ENCODE measurements around the gene SLC27A2.
A peak's percentile ranks its signal among the peaks of the same experiment; 100 is the strongest.
"Not testable (repeated sequence)": the region's sequence is repeated elsewhere in the genome, so short reads cannot be mapped to it uniquely, and the experiment has no call there.

Gene SLC27A2

DNA sequence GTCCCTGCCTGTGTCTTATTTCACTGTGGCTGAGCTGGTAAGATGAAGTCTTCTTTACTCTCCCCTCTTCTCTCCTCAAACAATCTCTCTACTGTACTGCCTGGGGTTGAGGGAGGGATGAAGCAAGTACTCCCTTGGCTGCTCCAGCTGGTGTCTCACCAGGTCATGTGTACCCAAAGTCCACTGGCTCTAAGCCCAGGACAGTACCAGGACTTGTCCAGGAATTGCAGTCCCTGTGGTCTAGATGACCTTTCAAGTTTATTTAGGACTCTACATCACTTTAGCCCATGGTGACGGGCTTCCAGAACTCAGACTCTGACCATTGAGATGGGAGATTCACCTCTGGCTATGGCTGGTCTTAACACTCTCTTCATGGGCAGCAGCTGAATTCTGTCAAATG is 17.5 kb upstream of the SLC27A2 start:
- no peak for DNase-seq

DNA sequence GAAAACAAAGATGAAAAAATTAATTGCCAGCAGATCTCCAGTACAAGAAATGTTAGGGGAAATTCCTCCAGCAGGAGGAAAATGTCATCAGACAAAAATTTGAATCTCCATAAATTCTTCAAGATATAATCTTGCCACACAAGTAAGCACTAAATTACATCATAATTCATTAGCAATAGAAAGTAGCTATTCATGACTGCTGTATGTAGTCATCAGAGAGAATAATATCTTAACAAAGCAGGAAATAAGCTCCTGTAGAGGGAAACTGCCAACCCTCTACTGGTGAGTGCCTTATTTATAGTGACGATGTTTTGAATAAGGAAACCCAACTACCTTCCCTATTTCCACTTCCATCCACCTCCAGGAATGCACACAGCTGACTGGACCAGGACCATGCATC is 15.8 kb upstream of the SLC27A2 start:
- no peak for DNase-seq

DNA sequence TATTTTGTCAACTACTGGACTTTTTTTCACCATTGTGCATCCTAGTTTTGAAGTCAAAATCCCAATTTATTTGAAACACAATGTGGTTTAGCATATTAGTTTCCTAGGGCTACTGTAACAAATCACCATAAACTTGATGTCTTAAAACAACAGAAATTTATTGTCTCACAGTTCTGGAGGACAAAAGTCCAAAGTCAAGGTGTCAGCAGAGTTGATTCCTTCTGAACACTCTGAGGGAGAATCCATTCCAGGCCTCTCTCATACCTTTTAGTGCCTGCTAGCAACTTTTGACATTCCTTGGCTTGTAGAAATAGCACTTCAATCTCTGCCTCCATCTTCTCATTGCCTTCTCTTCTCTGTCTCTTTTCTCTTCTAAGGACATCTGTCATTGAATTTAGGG is 14.9 kb upstream of the SLC27A2 start:
- DNase-seq = no peak

DNA sequence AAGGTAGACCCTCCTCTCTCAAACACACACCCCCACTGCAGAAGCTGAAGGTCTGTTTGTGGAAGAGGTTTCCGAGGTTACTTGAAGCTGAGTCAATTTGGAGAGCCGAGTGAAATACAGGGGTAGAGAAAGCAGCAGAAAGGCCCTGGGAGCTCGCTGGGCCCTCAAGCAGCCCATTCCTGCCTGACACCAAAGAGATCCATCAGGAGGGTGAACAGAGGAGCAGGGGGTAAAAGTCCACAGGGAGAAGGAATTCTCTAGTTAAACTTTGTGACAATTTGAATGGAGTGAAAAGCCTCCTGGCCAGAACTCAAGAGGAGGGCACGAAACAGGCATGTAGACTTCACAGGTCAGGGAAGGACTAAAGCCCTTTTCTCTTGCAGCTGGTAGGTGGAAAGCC is 13.6 kb upstream of the SLC27A2 start:
- DNase-seq = no peak

DNA sequence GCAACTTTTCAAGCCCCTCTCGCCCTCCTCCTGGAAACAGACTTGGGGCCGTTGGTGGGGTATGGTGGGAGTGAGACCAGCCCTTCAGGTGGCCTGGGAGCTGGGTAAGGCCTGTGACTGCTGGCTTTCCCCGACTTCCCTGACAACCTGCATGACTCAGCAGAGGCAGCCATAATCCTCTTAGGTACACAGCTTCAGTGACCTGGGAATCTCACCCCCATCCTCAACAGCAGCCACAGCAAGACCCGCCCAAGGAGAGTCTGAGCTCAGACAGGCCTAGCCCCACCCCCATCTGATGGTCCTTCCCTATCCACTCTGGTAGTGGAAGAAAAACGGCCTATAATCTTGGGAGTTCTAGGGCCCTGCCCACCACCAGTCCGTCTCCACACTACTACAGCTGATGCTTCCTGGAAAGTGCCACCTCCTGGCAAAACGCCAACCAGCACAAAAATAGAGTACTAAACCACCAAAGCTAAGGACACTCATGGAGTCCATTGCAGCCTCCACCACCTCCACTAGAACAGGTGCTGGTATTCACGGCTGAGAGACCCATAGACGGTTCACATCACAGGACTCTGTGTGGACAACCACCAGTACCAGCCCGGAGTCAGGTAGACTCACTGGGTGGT is 13.1 kb upstream of the SLC27A2 start:
- DNase-seq = no peak

DNA sequence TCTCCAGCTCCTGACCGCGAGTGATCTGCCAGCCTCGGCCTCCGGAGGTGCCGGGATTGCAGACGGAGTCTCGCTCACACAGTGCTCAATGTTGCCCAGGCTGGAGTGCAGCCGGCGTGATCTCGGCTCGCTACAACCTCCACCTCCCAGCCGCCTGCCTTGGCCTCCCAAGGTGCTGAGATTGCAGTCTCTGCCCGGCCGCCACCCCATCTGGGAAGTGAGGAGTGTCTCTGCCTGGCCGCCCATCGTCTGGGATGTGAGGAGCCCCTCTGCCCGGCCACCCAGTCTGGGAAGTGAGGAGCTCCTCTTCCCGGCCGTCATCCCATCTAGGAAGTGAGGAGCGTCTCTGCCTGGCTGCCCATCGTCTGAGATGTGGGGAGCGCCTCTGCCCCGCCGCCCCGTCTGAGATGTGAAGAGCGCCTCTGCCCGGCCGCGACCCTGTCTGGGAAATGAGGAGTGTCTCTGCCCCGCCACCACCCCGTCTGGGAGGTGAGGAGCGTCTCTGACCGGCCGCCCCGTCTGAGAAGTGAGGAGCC is 9.6 kb upstream of the SLC27A2 start:
- not testable (repeated sequence) for DNase-seq

DNA sequence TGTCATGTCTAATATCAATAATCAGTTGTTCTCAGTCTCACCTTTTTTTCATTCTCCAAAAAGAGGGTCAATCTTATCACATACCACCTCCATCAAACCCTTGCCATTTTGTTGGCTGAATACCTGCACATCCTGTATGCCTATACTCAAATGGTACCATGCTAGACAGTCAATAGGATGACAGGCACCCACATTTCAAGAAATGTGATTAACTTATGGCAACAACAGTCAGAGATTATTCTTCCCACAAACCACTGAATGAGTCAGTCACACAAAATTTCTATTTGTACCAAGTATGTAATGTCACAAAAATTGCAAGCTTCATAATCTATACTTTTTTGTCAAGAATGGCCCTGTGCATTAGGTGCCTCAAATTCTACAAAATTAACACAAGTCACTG is 5.1 kb upstream of the SLC27A2 start:
- DNase-seq = peak; percentile 80

DNA sequence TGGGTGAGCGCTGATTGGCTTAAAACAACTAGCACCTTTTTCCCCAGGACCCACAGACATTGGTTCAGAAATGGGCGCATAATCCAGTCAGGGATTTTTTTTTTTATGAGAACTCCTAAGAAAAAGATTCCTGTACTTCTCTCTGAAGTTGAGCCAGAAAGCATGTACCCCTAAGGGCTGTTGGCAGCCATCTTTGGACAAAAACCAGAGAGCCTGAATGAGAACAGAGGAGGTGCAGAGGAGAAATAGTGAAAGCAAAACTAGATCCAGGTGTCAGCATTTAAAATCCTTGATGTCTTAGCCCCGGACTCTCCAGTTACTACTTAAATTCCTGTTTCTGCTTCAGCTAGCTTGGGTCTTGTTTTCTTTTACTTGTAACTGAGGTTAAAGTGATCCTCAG is 1.9 kb upstream of the SLC27A2 start:
- DNase-seq = peak; percentile 27

DNA sequence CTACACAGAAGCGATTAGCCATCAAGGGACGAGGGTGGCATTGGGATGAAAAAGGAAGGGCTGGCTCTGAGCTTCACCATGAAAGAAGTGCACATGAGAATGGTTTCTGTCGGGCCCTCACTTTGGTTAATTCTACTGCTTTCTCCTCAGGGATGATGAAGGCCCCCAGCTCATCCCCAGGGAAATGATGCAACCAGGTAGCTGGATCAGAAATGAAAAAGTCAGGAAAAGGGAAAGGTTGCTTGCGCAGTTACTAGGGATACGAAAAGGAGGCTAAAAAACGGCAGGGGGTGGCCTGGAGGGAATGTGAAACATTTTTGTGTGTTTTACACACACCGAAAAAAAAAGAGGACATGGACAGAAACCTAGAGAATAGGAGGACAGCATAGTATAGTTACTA is 1.4 kb upstream of the SLC27A2 start:
- DNase-seq = no peak

DNA sequence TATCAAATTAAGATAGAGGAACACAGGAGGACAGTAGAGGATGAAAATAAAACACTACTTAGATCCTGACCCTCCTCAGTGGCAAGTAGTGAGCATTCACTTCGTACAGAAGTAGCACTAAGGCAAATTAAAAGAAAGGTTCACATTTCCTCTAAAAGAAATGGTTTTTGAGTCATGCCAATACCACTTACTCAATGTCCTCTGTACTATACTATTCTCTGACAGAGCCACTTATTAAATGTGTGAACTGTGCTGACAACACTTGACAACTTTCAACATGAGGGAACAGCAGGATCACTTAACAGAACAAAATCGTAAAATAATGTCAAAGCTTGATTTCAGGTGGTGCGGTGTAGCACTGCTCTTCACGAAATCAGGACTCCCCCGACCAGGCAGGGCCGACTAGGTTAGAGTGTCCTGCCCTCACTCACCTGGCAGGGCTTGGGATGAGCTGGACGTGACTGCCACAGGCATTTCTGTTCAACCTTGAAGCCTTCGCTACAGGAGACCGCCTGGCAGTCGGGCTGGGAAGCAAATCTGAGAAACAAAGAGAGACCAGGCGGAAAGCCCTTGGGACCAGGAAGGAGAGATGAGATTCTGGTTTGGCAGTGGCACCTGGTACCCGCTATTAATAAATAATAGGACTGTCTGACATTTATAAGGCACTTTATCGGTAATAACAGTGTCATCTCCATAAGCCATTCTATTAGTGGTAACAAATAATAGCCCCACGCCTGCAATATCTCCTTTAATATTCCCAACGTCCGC is 611 bp upstream of the SLC27A2 start:
- DNase-seq = peak; percentile 52

DNA sequence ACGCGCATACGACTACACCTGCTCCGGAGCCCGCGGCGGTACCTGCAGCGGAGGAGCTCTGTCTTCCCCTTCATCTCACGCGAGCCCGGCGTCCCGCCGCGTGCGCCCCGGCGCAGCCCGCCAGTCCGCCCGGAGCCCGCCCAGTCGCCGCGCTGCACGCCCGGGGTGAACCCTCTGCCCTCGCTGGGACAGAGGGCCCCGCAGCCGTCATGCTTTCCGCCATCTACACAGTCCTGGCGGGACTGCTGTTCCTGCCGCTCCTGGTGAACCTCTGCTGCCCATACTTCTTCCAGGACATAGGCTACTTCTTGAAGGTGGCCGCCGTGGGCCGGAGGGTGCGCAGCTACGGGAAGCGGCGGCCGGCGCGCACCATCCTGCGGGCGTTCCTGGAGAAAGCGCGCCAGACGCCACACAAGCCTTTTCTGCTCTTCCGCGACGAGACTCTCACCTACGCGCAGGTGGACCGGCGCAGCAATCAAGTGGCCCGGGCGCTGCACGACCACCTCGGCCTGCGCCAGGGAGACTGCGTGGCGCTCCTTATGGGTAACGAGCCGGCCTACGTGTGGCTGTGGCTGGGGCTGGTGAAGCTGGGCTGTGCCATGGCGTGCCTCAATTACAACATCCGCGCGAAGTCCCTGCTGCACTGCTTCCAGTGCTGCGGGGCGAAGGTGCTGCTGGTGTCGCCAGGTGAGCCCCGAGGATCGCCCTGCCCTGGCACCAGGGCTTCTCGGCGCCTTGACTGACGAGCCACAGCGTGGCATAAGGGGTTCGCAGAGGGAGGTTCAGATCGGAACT is 420 bp downstream of the SLC27A2 start:
- peak; percentile 74 for DNase-seq

DNA sequence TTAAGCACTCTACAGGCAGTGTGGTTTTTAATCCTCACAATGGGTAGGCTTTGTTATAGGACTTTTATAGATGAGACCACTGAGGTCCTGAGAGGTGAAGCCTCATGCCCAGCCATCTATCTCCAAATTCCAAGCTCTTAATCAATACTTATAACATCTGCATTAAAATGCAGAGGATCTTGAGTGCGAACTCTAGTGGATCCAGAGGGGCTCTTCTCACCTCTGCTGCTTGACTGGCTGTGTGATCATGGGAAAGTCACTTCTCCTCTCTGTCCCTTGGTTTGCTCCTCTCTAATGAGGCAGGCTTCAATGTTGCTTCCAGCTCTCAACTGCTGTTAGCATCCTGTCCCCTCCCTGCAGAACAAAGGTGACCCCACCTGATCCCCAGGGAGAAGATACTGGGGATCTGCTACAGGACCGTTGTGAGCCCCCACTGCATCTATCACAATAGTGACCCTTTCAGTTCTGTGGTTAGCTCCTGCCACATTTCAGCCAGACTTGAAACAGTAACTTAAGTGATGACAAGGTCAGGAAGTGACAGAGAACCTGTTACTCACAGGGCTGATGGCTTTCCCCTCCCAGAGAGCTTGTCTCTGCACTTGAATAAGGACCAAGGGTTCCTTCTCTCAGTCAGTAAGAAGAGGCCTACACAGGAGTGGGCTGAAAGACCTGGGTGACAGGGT is 1.3 kb downstream of the SLC27A2 start:
- peak; percentile 85 for DNase-seq

DNA sequence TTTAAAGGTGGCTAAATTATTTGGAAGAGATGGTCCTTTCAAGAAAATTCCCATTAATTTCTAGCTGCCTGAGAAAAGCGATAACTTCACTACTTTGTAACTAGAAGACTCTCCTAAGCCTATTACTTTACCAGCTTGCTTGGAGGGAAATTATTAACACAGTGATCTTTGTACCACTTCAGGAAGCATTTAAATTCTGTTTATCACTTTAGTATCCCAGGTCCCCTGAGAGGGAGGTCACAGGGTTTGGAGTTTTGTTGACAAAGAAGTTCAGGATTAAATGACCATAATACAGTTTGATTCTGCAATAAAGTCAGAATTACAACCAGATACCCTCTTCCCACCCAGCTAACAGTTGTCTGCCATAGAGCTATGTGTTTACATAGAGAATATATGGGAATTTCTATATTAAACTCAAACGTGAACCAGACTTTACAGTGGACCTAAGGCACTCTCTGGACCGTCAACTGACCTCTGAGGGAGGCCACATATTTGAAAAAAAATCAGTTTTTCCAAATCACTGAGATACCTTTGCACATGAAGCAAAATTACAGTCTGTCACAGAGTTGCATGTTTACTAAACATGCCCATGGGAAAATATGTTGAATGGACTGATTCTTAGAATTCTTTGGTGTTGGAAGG is 3.0 kb downstream of the SLC27A2 start:
- DNase-seq = no peak

DNA sequence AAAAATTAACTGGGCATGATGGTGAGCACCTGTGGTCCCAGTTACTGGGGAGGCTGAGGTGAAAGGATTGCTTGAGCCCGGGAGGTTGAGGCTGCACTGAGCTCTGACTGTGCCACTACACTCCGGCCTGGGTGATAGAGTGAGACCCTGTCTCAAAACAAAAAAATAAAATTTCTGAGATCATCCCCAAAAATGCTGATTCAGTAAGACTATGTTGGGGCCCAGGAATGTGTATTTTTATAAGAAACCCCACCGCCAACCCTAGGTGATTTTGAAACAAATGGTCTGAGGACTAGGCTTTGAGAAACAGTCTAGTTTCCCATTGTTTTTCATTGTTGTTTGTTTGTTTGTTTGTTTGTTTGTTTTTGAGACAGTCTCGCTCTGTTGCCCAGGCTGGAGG is 4.1 kb downstream of the SLC27A2 start:
- no peak for DNase-seq

DNA sequence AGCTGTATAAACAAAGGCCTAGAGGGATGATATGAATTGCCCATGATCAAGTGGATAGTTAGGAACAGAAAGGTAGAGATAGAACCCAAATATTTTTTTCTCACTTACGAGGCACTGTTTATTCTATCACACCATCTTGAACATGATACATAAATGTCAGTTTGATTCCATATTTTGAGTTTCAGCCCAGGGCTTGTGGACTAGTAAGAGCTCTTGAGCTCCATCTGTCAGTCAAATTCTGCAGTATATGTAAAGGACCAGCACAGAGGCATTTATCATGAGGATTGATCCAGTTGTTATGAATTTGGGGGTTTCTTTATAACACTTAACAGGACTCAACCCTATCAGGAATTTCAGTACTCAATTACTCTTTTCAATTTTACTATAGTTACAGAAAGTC is 4.8 kb downstream of the SLC27A2 start:
- no peak for DNase-seq

DNA sequence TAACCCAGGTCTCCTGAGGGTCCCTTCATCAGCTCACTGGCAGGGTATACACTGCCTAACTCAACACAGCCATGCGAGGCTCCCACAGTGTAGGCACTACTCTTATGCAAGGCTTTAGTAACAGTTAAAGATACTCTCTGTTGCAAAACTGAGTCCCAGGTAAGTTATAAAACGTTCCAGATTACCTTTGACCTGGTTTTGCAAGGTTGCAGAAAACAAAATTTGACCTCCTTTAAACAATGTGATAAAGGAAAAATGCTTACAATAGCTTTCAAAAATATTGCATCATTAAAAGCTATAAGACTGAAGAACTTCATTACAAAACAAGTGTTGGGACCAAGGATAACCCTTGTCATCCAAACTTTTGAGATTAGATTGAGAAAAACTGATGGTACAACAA is 5.5 kb downstream of the SLC27A2 start:
- no peak for DNase-seq

DNA sequence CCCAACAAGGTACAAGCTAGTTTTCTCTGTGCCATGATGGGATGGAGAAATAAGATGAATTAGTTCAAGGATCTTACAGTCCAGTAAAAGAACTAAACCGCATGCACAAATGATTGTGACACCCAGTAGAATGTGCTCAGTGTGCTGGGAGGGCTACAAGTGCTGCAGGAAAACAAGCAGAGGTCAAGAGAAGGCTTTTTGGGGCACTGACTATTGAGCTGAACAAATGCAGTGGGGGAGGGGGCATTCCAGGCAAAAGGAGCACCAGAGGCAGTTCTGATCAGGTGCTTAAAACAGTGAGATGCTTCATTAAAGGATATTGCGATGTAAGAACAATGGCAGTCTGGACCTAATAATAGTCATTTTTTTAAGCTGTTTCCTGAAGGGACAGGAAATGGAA is 6.0 kb downstream of the SLC27A2 start:
- no peak for DNase-seq

DNA sequence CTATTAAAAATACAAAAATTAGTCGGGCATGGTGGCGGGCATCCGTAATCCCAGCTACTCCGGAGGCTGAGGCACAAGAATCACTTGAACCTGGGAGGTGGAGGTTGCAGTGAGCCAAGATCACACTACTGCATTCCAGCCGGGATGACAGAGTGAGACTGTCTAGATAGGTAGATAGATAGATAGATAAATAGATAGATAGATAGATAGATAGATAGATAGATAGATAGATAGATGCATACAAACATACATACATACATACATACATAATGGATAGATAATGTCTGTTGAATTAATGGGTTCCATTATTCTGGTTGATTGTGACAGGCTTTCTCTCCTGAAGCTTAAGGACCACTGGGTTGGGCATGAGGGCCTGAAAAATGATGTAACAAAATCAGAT is 6.8 kb downstream of the SLC27A2 start:
- not testable (repeated sequence) for DNase-seq

DNA sequence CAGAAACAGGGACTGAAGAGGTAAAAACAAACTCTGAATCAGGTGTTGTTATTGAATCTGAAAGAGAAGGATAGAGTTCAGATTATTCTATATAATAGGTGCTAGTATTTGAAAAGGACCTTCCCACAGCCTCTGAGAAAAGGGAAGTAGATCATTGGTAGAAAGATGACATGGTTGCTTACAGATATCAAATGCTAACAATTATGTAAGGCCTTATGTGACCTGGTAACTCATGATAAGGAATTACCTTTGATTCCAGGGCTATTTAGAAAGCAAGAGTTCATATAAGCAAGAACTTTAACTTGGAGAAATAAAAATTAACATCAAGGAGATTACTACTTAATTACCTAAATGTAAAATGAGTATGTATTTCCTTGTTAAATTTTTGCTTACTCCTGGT is 7.6 kb downstream of the SLC27A2 start:
- DNase-seq = no peak

DNA sequence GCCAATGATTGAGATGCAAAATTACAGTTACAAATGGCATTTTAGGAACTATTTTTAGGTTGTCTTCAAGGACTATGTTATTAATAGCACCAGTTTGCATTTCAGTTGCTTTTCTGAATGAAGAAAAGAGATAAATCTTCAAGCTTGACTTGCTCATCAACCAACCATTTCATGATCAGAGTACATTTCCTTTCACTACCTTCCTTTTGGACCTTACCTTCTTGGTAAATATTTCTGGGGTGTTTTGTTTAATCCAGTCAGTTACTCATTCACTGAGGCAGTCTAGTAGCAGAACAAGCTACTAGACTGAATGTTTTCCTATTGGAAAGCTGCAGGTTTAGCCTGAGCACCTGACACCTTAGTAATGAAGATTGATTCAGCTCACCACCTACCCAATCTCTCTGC is 8.2 kb downstream of the SLC27A2 start:
- no peak for DNase-seq

DNA sequence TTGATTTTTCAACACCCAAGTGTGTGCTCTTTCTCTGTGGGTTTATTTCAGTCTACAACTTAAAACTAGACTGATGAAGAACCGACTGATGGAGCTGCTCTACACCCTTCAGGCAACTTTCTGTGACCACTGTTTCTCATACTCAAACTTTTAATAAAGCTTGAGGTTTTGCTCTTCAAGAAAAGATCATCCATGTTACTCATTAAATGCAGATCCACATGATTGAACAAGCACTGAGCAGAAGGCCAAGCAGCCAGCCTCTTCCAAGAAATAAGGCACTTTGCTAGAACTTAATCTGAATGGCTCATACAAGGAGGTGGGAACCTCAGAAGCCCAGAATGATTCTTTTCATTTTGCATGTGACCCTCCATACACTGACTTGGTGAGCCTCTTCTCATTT is 8.7 kb downstream of the SLC27A2 start:
- DNase-seq = peak; percentile 26

DNA sequence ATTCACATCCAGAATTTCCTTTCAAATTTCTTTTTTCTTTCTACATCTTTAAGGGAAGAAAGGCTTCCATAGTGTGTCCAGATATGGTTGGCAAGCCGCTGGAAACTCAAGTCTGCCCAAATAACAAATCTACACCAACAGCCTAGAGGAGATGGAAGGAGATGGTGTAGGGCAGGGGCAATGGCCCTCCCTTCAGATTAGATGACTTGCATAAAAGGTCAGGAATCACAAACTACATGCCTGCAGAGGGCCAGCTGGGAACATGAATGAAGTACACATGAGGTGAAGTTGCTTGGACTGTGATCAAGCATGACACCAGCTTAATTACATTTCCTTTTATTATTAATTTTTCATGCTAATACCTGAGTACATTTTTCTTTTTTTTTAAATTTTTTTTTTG is 10.2 kb downstream of the SLC27A2 start:
- no peak for DNase-seq
